HG03103 (cell line): Measurements from ENCODE around the gene CHCHD1.
"Not testable (repeated sequence)": the region's sequence is repeated elsewhere in the genome, so short reads cannot be mapped to it uniquely, and the experiment has no call there.

Experiments used
- ATAC-seq: cut with Tn5 transposase; IDR thresholded peaks from one replicate; pipeline ENCODE4 v1.9.1; 2021; ENCODE audit warnings: low read depth; ENCODE audit not compliant: unreplicated experiment

The CHCHD1 gene

DNA sequence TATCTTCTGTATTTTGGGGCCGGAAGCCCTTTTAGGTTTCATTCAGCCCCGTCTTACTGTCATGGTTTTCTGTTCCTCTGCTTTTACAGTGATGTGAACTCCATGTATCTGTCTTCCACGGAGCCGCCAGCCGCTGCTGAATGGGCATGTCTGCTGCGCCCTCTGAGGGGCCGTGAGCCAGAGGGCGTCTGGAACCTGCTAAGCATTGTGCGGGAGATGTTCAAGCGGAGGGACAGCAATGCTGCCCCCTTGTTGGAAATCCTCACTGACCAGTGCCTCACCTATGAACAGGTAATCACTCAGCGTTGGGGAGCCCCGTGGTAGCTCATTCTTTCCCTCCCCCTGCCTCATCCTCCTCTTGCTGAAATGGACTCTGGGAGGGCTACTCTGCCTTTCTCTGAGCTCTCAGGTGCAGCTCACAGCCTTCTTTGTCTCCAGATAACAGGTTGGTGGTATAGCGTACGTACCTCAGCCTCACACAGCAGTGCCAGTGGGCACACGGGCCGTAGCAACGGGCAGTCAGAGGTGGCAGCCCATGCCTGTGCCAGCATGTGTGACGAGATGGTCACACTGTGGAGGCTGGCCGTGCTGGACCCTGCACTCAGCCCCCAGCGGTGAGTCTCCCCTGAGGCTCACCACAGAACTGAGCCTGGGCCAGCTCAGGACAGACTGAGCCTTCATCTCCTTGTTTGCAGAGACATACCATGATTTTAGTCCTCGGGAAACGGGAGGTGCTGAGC is 9.2 kb downstream of the CHCHD1 start:
- no peak for ATAC-seq

GRCh38 chr10:73791871-73792400 is 10.1 kb downstream of the CHCHD1 start:
- no peak for ATAC-seq

DNA sequence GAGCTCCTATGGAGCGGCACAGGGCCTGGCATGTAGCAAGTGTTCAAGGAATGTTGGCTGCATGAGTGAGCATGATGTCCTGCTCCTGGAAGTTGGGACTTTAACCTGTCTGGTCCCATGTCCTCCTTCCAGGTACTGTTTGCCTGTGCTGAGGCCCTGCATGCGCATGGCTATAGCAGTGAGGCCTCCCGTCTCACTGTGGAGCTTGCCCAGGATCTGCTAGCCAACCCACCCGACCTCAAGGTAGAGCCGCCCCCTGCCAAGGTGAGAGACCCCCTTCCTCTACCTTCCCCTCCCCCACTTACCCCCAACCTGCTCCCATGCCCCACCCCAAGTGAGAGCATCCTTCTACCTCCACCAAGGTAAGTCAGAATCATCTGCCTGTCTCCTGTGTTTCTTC is 11.6 kb downstream of the CHCHD1 start:
- no peak for ATAC-seq

GRCh38 chr10:73795491-73795890 is 13.6 kb downstream of the CHCHD1 start:
- not testable (repeated sequence) for ATAC-seq

GRCh38 chr10:73796035-73796434 is 14.2 kb downstream of the CHCHD1 start:
- ATAC-seq, result not testable (repeated sequence)

- no peak for ATAC-seq
These were observed 14.9 kb downstream of the CHCHD1 start for GRCh38 chr10:73796766-73797165.

DNA sequence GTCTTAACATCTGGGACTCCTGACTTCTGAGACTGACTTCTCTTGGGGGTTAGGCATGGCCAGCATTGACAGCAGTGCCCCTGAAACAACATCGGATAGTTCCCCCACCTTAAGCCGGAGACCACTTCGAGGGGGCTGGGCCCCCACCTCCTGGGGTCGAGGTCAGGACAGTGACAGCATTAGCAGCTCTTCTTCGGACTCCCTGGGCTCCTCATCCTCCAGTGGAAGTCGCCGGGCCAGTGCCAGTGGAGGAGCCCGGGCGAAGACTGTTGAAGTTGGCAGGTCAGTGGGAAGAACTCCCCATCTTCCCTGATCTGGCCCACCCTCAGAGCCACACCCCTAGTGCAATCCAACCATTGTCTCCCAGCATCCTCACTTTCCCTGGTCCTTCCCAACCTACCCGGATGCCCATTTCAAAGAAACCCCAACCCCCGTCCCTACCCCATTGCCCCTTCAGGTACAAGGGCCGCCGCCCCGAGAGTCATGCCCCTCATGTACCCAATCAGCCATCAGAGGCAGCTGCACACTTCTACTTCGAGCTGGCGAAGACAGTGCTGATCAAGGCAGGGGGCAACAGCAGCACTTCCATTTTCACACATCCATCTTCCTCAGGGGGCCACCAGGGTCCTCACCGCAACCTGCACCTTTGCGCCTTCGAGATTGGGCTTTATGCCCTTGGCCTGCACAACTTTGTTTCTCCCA is 15.6 kb downstream of the CHCHD1 start:
- no peak for ATAC-seq

DNA sequence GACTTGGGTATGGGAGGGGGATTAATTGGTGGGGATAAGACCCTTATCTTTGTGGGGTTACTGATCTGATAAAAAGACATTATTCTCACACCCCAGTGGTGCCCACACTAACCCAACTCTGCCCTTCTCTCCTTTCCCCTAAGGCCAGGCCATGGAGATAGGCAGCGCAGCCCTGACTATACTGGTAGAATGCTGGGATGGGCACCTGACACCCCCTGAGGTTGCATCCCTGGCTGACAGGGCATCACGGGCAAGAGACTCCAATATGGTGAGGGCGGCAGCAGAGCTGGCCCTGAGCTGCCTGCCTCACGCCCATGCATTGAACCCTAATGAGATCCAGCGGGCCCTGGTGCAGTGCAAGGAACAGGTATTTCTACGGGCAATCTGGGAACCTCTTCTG is 16.2 kb downstream of the CHCHD1 start:
- ATAC-seq, result no peak

DNA sequence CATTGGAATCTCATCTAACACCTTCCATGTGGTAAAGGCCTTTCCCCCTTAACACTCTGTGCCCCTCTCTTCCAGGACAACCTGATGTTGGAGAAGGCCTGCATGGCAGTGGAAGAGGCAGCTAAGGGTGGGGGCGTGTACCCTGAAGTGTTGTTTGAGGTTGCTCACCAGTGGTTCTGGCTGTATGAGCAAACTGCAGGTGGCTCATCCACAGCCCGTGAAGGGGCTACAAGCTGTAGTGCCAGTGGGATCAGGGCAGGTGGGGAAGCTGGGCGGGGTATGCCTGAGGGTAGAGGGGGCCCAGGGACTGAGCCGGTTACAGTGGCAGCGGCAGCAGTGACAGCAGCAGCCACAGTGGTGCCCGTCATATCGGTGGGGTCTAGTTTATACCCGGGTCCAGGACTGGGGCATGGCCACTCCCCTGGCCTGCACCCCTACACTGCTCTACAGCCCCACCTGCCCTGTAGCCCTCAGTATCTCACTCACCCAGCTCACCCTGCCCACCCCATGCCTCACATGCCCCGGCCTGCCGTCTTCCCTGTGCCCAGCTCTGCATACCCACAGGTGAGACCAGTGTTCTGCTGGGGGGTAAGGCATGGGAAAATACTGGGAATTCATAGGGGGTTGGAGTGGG is 17.2 kb downstream of the CHCHD1 start:
- ATAC-seq, result no peak

GRCh38 chr10:73799899-73800559 is 18.2 kb downstream of the CHCHD1 start:
- ATAC-seq, result no peak

DNA sequence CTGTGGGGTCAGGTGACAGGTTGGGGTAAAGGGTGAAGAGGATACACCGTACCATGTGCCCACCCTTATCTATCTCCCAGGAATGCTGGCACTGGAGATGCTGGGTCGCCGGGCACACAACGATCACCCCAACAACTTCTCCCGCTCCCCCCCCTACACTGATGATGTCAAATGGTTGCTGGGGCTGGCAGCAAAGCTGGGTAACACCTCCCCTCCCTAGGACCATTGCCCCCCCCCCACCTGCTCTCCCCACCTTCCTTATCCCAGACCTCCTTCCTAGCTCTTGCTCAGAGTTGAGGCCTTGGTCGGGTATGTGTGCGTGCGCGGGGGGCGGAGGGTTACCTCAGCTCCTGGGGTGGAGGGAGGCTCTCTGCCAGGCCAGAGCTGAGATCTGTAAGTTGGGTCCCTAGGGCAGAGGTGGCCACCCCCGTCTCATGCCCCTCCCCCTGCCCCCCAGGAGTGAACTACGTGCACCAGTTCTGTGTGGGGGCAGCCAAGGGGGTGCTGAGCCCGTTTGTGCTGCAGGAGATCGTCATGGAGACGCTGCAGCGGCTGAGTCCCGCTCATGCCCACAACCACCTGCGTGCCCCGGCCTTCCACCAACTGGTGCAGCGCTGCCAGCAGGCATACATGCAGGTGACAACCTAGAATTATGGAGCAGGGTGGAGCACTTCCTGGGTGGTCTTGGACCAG is 18.9 kb downstream of the CHCHD1 start:
- no peak for ATAC-seq

DNA sequence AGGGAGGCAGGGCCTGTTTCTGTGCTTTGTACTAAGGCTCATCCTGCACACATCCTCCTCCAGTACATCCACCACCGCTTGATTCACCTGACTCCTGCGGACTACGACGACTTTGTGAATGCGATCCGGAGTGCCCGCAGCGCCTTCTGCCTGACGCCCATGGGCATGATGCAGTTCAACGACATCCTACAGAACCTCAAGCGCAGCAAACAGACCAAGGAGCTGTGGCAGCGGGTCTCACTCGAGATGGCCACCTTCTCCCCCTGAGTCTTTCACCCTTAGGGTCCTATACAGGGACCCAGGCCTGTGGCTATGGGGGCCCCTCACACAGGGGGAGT is 19.4 kb downstream of the CHCHD1 start:
- no peak for ATAC-seq

GRCh38 chr10:73802276-73802991 is 20.6 kb downstream of the CHCHD1 start:
- ATAC-seq, result no peak

GRCh38 chr10:73803680-73804286 is 21.9 kb downstream of the CHCHD1 start:
- peak; percentile 59 for ATAC-seq

GRCh38 chr10:73806176-73806950 is 24.5 kb downstream of the CHCHD1 start:
- ATAC-seq, result no peak

DNA sequence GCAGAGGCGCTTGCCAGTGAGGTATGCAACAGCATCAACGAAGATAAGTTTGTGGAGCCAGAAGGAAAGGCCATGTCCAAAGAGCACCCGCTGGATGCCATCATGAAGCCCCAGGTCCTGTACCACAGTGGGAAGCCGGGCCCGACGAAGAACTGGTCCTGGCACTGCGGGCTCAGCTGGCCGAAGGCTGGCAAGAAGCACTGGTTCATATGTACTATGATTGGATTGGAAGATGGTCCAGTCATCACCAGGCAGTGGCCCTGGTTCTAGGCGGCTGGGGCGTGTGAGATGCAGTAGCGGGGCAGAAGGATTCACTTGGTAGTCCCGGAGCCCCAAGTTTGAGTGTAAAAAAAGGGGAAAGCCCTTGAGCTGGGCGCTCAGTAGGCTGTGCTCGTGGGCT is 25.6 kb downstream of the CHCHD1 start:
- no peak for ATAC-seq

GRCh38 chr10:73808021-73808815 is 26.4 kb downstream of the CHCHD1 start:
- no peak for ATAC-seq
